Smooth muscle cell (in vitro differentiated cells): ENCODE measurements around the gene HIF1AN. TPM values are rescaled to one million over a fixed set of nuclear protein-coding genes. Genes with fewer than 3 reads are reported as not detected.

Source experiments
- DNase-seq: peaks from one replicate; lab custom pipeline; 2025; ENCODE audit not compliant: unreplicated experiment; lab: John Stamatoyannopoulos, UW
- H2AFZ ChIP-seq: fragments of 200-600 bp; sonication (generic); 2 replicates; pipeline ENCODE4 v1.6.0; 2016; ENCODE audit warnings: antibody characterized with exemption, low read depth, mild to moderate bottlenecking
- H3F3A ChIP-seq: fragments of 200-600 bp; sonication (generic); 2 replicates; pipeline ENCODE4 v1.6.0; 2017; ENCODE audit warnings: antibody characterized with exemption, low read depth
- H3K27ac ChIP-seq: fragments of 200-600 bp; sonication (generic); 2 replicates; pipeline ENCODE4 v1.5.1; 2016; ENCODE audit warnings: low read depth, mild to moderate bottlenecking
- H3K27me3 ChIP-seq: fragments of 200-600 bp; sonication (generic); 2 replicates; pipeline ENCODE4 v1.6.1; 2016; ENCODE audit warnings: low read depth, mild to moderate bottlenecking
- H3K36me3 ChIP-seq: fragments of 200-600 bp; sonication (generic); 2 replicates; pipeline ENCODE4 v1.5.1; 2016; ENCODE audit warnings: low read depth
- H3K4me1 ChIP-seq: fragments of 200-600 bp; sonication (generic); 2 replicates; pipeline ENCODE4 v1.5.1; 2016; ENCODE audit warnings: low read depth
- H3K4me2 ChIP-seq: fragments of 200-600 bp; sonication (generic); 2 replicates; pipeline ENCODE4 v1.6.0; 2016; ENCODE audit warnings: mild to moderate bottlenecking
- H3K4me3 ChIP-seq: fragments of 200-600 bp; sonication (generic); 2 replicates; pipeline ENCODE4 v1.5.1; 2016; ENCODE audit warnings: mild to moderate bottlenecking
- H3K79me2 ChIP-seq: fragments of 200-600 bp; sonication (generic); 2 replicates; pipeline ENCODE4 v1.6.0; 2016; ENCODE audit warnings: low read depth, mild to moderate bottlenecking
- H3K9ac ChIP-seq: fragments of 200-600 bp; sonication (generic); 2 replicates; pipeline ENCODE4 v1.6.0; 2016; ENCODE audit warnings: low read depth
- H3K9me3 ChIP-seq: fragments of 200-600 bp; sonication (generic); replicated peaks from 2 replicates; pipeline ENCODE4 v1.5.1; 2016; ENCODE audit warnings: low read depth
- H4K20me1 ChIP-seq: fragments of 200-600 bp; sonication (generic); 2 replicates; pipeline ENCODE4 v1.6.0; 2016; ENCODE audit warnings: low read depth
- CTCF ChIP-seq: fragments of 200-600 bp; sonication (generic); IDR thresholded peaks from 2 replicates; pipeline ENCODE4 v1.5.1; 2017; ENCODE audit warnings: borderline replicate concordance, mild to moderate bottlenecking, antibody characterized with exemption; ENCODE audit not compliant: insufficient read depth, poor library complexity, severe bottlenecking
- WGBS: methylation state at CpG from one replicate; pipeline ENCODE4 v1.1.7; 2016; ENCODE audit warnings: low lambda C conversion rate; 5-methylcytosine and 5-hydroxymethylcytosine counted together
- polyA plus RNA-seq: library from polyadenylated mRNA; unstranded; fragments of >200 nt; fragmentation: Nextera tagmentation; extraction: Ambion mirVana; gene quantifications from 2 replicates; pipeline ENCODE4 v1.2.1, GENCODE V29; 2016
- total RNA-seq: library from RNA; depleted of rRNA; stranded (reverse); fragments of >200 nt; gene quantifications from 2 replicates; pipeline ENCODE4 v1.2.3, GENCODE V29; 2014

HIF1AN gene
- total and polyA plus RNA-seq, 2 experiments from 2014 or later: 12.4 to 28.1 TPM

GRCh38 chr10:100551738-100552137 lies 16.0 kb downstream of the HIF1AN start:
- no peak overlapping the region for H3K9ac ChIP-seq
- no peaks in the 10 kb centered on the region for H3K27me3 ChIP-seq
- H4K20me1 ChIP-seq: no peaks in the 10 kb centered on the region
- H3K4me3 ChIP-seq: no peak overlapping the region
- no peaks in the 10 kb centered on the region for H3K79me2 ChIP-seq
- no peaks in the 10 kb centered on the region for H3F3A ChIP-seq
- peaks cover 4% of the 10 kb centered on the region for H3K36me3 ChIP-seq
- 87% methylated on average over 5 of the region's 5 CpGs for WGBS
- no peak overlapping the region for H3K27ac ChIP-seq
- H3K4me1 ChIP-seq: no peaks in the 10 kb centered on the region
- no peaks in the 10 kb centered on the region for H3K9me3 ChIP-seq
- DNase-seq: no peak
- no peak for TF ChIP-seq CTCF
- no peak overlapping the region for H3K4me2 ChIP-seq
- no peak overlapping the region for H2AFZ ChIP-seq

GRCh38 chr10:100553929-100554328 lies 18.2 kb downstream of the HIF1AN start:
- Histone ChIP-seq H3K4me2 (no peak overlapping the region), H3K36me3 (no peaks in the 10 kb centered on the region), H3K27ac (no peak overlapping the region), H3K27me3 (no peaks in the 10 kb centered on the region), H2AFZ (no peak overlapping the region), H3K9ac (no peak overlapping the region), H3F3A (no peaks in the 10 kb centered on the region), H3K4me3 (no peak overlapping the region), H3K79me2 (no peaks in the 10 kb centered on the region), H3K9me3 (no peaks in the 10 kb centered on the region), H4K20me1 (no peaks in the 10 kb centered on the region), H3K4me1 (no peaks in the 10 kb centered on the region)
- TF ChIP-seq CTCF: no peak
- whole genome bisulfite sequencing: 98% methylated on average over 3 of the region's 3 CpGs
- DNase-seq: no peak

DNA sequence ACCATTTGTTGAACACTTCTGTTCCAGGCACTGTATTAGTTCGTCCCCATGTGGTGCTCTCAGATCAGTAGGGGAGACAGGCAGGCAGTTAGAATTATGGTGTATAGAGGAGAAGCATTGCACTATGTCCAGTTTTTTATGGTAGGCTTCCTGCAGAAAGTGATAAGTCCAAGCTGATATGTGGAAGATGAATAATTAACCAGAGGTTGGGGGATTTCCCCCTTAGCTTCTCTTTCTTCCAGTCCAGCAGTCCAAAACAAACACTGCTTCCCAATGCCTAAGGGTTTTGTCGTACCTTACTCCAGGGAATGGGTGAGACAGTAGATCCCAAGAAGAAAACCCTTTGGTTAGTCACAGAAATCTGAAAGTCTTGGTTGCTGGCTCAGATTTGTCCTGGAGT lies 19.2 kb downstream of the HIF1AN start:
- Histone ChIP-seq H4K20me1 (no peaks in the 10 kb centered on the region), H3K27ac (no peak overlapping the region), H3K36me3 (no peaks in the 10 kb centered on the region), H3K79me2 (no peaks in the 10 kb centered on the region), H3F3A (no peaks in the 10 kb centered on the region), H3K27me3 (no peaks in the 10 kb centered on the region), H3K4me1 (no peaks in the 10 kb centered on the region), H3K9me3 (no peaks in the 10 kb centered on the region), H3K9ac (no peak overlapping the region), H3K4me2 (no peak overlapping the region), H3K4me3 (no peak overlapping the region), H2AFZ (no peak overlapping the region)
- TF ChIP-seq CTCF: no peak
- no peak for DNase-seq
- 95% methylated on average over 2 of the region's 2 CpGs for WGBS

DNA sequence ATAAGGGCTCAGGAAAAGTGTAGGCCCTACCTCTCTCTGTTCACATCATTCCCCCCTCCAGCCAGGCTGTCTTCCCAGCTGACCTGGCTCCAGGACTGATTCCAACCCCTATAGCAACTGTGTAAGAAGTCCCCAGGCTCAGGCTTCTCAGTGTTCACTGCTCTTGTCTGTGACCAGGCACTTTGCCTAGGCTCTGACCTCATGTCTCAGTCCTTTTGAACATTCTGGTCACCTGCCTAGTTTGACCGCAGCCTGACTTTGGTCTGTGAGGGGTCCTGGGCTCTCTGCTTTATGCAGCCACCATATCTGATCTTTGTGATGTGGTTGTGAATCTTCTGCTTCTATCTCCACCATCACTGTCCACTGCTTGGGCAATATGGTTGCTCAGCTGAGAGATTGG lies 24.5 kb downstream of the HIF1AN start:
- Histone ChIP-seq H2AFZ (no peak overlapping the region), H3K27ac (no peak overlapping the region), H3K36me3 (no peaks in the 10 kb centered on the region), H3K4me3 (no peak overlapping the region), H3K9me3 (no peaks in the 10 kb centered on the region), H3K9ac (no peak overlapping the region), H3F3A (no peaks in the 10 kb centered on the region), H3K4me1 (no peaks in the 10 kb centered on the region), H3K27me3 (peaks cover 22% of the 10 kb centered on the region), H3K79me2 (no peaks in the 10 kb centered on the region), H3K4me2 (no peak overlapping the region), H4K20me1 (peaks cover 6% of the 10 kb centered on the region)
- WGBS: 96% methylated on average over 1 of the region's 1 CpG
- no peak for DNase-seq
- TF ChIP-seq CTCF: no peak
